Lower leg skin (tissue), 4 donors: ENCODE results near the gene MAP4K1. TPM values are rescaled to one million over a fixed set of nuclear protein-coding genes. Genes with fewer than 3 reads are reported as not detected.

Source experiments
- DNase-seq, 2 donors: peaks; one replicate each; pipeline ENCODE4 v3.0.0-alpha.2; 2019; ENCODE audit warnings: low spot score in 2 of 2
- H3K4me3 ChIP-seq: fragments of 200-600 bp; sonication (generic); 2 replicates; pipeline ENCODE4 v1.5.1; 2017; ENCODE audit warnings: mild to moderate bottlenecking, low read depth; ENCODE audit not compliant: poor library complexity, severe bottlenecking
- POLR2A ChIP-seq, 2 donors: fragments of 450-650 bp; IDR thresholded peaks; one replicate each; pipeline ENCODE4 v1.6.1; 2016 to 2017; ENCODE audit warnings: antibody characterized with exemption in 2 of 2, mild to moderate bottlenecking in 1 of 2, moderate library complexity in 1 of 2
- WGBS, 2 donors: methylation state at CpG; one replicate each; pipeline ENCODE4 v1.1.5; 2018; 5-methylcytosine and 5-hydroxymethylcytosine counted together
- intact Hi-C: fragments of 100-400 bp; cut with DNase I; formaldehyde crosslinking; loops from one replicate; pipeline ENCODE4 v1.15.0; 2023; ENCODE audit warnings: low total_unique reads
- total RNA-seq, 4 donors: library from RNA; depleted of rRNA; stranded (reverse); fragments of >200 nt; gene quantifications; one replicate each; pipeline ENCODE4 v1.1.0, GENCODE V29; 2016
- TF ChIP-seq, protein P1 (sequence below), 3 donors: fragments of 450-650 bp; IDR thresholded peaks; one replicate each; pipeline ENCODE4 v1.5.1; 2016; ENCODE audit warnings: antibody characterized with exemption in 3 of 3, mild to moderate bottlenecking in 3 of 3, moderate library complexity in 2 of 3

MAP4K1 gene
- total RNA-seq, 4 donors from 2014 or later: 0.80 to 9.8 (median 5.6) TPM

DNA sequence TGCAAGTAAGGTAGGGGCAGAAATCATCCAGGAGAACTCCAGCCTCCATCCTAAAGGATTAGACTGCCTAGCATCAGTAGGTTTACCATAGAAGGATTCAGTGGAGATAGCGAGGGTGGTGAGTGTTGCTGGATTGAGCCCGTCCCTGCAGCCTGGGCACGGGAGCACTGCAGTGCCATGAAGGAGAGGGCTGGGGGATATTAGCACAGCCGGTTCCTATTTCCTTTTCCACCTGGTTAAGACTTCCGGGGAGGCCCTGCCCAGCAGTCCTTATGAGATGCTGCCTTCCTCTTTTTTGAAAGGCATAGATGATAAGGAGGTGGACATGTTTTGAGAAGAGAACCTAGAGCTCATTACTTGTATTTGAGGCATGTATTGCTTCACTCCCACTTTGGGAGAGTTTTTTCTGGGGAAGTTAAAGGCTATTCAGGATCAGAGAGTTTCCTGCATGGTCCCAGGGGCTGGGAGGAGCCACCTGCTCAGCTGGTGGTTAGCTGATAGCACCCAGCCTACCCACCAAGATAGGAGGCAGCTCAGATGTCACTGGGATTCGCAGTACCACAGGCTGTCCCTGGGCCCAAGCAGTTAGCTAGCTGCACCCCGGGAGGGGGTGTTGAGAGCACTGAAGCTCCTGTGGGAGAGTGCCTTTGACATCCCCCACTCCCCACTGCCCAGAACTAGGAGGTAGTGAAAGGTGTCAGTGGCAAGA is 46.9 kb upstream of the MAP4K1 start:
- DNase-seq: no peak
- intact Hi-C loops: no loop called here
- H3K4me3 ChIP-seq: no peak overlapping the region
- no peak for TF ChIP-seq POLR2A (IDR thresholded peaks at IDR 0.05)
- TF ChIP-seq, protein P1, sequence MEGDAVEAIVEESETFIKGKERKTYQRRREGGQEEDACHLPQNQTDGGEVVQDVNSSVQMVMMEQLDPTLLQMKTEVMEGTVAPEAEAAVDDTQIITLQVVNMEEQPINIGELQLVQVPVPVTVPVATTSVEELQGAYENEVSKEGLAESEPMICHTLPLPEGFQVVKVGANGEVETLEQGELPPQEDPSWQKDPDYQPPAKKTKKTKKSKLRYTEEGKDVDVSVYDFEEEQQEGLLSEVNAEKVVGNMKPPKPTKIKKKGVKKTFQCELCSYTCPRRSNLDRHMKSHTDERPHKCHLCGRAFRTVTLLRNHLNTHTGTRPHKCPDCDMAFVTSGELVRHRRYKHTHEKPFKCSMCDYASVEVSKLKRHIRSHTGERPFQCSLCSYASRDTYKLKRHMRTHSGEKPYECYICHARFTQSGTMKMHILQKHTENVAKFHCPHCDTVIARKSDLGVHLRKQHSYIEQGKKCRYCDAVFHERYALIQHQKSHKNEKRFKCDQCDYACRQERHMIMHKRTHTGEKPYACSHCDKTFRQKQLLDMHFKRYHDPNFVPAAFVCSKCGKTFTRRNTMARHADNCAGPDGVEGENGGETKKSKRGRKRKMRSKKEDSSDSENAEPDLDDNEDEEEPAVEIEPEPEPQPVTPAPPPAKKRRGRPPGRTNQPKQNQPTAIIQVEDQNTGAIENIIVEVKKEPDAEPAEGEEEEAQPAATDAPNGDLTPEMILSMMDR (IDR thresholded peaks at IDR 0.05): no peak
- 36 to 51% methylated on average over 6 to 7 of the region's 7 CpGs for WGBS, 2 donors

DNA sequence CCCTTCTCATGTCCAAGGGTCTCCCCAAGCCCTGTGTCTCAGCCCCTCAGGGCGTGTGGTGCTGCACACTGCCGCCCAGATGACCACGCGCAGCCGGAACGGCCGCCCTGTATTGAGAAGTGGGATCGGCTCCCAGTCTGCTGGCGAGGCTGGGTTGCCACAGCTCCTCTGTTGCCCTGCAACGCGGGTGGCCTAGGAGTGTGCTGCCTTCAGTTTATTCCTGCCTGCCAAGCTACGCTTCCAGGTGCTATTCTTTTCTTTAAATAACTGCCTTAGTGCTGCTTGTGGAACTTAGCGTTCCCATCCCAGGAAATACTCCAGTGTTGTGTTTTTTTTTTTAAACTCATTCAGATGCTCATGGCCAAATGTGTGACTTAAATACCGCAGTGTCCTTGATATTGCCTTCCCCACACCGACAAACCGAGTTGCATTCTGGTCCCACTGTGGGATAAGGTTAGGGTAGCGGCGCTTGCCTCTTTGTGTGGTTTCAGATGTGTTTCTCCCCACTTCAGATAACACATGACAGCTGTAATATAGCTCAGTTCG is 46.3 kb upstream of the MAP4K1 start:
- no peak overlapping the region for H3K4me3 ChIP-seq
- DNase-seq: no peak
- WGBS, 2 donors: 30 to 43% methylated on average over 19 of the region's 19 CpGs
- no peak for TF ChIP-seq POLR2A (IDR thresholded peaks at IDR 0.05)
- TF ChIP-seq, protein P1 (IDR thresholded peaks at IDR 0.05): no peak
- intact Hi-C loops: no loop called here

DNA sequence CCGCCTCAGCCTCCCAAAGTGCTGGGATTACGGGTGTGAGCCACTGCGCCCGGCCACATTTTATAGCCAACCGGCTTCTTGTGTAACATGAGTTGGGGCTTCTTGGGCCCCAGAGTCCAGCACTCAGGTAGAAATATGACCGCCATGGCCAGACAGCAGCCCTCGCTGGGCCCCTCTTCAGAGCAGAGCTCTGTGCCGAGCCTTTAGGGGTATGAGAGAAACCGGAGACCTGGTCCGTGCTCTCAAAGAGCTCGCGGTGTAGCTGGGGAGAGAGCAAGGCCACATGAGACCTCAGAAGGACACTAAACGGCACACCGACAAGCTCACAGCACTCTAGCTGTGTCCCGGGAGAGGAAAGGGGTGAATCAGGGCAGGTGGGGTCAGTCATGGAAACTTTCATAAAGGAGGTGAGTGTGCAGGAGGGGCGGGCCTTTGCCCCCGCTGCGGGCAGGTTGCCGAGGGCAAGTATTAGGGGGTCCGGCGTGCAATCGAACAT is 45.5 kb upstream of the MAP4K1 start:
- H3K4me3 ChIP-seq: no peak overlapping the region
- DNase-seq: no peak
- 76 to 78% methylated on average over 22 of the region's 22 CpGs for WGBS, 2 donors
- TF ChIP-seq, protein P1 (IDR thresholded peaks at IDR 0.05): no peak
- TF ChIP-seq POLR2A (IDR thresholded peaks at IDR 0.05): no peak
- intact Hi-C loops: no loop called here

DNA sequence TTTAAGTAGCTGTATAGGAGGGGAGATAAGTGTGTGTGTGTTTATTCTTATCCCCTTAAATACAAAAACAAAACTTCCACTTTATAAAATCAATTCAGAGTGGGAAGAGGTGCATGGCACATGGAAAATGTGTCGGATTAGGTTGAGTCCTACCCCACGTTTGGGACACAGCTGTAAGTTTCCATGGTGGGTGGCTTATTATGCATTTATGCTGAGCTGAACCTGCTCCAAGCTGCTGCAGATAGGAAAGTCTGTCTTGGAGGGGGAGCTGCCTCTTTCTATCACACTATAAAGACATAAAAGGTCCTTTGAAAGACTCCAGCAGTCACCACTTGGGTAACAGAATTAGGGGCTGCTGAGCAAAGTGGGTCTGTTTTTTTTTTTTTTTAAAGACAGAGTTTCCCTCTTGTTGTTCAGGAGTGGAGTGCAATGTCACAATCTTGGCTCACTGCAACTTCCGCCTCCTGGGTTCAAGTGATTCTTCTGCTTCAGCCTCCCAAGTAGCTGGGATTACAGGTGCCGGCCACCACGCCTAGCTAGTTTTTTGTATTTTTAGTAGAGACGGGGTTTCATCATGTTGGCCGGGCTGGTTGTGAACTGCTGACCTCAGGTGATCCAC is 44.9 kb upstream of the MAP4K1 start:
- WGBS, 2 donors: 51 to 57% methylated on average over 7 of the region's 7 CpGs
- TF ChIP-seq, protein P1 (IDR thresholded peaks at IDR 0.05): no peak
- TF ChIP-seq POLR2A (IDR thresholded peaks at IDR 0.05): no peak
- H3K4me3 ChIP-seq: no peak overlapping the region
- intact Hi-C loops: no loop called here
- no peak for DNase-seq

DNA sequence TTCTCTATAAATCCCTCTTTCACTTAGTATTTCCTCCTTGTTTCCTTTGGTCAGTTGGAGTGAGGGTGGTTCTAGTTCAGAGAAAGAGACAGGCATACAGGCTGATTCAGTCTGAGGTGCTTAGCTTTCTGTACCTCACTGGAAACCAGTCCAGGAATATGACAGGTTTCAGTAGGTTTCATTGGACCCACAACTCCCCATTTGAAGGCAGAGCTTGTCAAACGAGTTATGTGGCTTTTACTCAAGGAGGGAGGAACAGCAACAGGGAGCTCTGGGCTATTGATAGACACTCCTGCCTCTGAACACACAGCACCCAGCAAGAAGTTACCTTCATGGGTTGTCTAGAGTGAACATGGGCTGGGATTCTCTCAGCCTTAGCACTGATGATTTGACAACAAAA is 44.2 kb upstream of the MAP4K1 start:
- peak in 1 of 2 donors; percentile 74 for DNase-seq
- no peak overlapping the region for H3K4me3 ChIP-seq
- TF ChIP-seq, protein P1 (IDR thresholded peaks at IDR 0.05): no peak
- no peak for TF ChIP-seq POLR2A (IDR thresholded peaks at IDR 0.05)
- intact Hi-C loops: no loop called here
- WGBS, 2 donors: 9 to 18% methylated on average over 1 of the region's 1 CpG
